OCI-M2 (cell line): ENCODE measurements around the gene TNFRSF18.

Experiments used
- DNase-seq: peaks from one replicate; lab custom pipeline; 2025; ENCODE audit not compliant: unreplicated experiment; lab: John Stamatoyannopoulos, UW

TNFRSF18 gene

DNA sequence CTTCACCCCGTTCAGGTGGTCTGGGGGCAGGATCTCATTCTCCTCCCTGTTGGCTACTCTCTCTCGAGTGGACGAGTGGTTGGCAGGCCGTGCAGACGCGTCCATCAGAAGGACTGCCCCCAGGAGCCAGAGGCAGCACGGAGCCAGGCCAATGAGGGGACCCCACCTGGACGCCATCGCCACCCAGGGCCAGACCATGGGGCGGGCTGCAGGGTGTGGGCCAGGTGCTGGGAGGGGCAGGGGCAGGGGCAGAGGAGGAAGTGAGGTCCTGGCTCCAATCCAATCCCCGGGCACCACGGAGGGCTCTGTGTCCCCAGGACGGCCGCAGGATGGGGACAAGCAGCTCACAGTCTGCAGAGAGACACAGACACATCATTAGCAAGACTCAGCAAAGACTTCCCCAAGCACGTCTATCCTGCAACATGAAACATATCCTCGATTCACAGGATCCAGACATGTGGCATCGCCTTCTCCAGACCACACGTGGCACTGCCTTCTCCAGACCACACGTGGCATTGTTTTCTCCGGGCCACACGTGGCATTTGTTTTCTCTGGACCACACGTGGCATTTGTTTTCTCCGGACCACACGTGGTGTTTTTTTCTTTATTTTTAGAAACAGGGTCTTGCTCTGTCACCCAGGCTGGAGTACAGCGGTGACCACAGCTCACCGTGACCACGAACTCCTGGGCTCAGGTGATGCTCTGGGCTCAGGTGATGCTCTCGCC lies 22.4 kb upstream of the TNFRSF18 start:
- no peak for DNase-seq

DNA sequence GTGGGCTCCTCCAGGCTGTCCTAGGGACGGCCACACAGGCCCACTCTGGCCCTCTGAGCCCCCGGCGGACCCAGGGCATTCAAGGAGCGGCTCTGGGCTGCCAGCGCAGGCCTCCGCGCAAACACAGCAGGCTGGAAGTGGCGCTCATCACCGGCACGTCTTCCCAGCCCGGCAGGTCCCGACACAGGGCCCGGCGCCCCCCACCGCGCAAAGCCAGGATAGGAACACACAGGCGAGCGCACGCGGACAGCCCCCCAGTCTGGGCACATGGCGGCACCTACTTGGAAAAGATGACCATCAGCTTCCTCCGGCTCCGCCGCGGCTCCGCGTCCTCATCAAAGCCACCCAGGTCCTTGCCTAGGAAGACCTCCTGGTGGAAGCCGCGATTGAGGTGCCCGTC lies 21.8 kb upstream of the TNFRSF18 start:
- no peak for DNase-seq

DNA sequence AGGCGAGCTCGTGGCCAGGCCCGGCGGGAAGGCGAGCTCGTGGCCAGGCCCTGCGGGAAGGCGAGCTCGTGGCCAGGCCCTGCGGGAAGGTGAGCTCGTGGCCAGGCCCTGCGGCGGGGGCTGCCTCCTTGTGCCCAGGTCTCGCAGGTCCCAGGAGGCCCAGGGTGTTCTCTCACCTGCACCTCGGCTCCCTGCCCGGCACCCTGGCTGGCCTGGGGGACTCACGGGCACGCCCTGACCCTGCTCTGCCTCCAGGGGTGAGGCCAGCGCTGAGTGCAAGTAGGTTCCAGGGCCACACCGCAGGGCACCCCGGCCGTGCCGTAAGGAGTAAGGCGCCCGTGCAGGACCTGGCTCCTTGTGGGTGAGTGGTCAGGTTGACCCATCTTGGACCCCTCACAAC lies 21.0 kb upstream of the TNFRSF18 start:
- no peak for DNase-seq

DNA sequence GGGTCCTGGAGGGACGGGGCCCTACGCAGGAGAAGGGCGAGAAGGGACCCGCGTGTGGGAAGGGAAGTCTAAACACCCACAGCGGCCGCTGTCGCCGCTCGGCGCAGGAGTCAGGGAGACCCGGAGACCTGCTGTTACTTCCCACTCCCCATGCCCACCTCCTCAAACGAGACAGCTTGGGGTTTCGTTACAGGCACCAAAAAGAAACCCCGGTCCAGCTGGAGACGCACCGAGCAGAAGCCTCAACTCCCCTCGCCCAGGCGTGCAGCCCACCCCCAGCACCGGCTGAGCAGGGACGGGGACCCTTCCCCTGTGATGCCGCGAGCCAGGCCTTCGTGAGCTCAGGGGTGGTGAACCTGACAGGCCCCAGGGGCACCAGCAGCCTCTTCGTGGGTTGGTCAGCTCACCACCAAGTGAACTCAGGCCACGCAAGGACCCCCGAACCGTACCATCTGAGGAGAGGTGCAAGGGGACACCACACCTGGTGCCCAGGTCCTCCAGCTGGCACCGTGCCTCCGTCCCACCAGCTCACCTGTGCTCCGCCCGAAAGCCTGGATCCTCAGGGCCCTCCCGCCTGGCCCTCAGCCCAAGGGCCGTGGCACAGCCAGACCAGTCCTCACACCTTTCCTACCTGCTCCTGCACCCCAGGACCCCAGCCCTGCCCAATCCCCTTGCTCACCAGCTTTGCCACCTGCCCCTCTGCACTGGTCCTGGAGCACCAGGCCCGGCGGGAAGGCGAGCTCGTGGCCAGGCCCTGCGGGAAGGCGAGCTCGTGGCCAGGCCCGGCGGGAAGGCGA lies 20.4 kb upstream of the TNFRSF18 start:
- no peak for DNase-seq

DNA sequence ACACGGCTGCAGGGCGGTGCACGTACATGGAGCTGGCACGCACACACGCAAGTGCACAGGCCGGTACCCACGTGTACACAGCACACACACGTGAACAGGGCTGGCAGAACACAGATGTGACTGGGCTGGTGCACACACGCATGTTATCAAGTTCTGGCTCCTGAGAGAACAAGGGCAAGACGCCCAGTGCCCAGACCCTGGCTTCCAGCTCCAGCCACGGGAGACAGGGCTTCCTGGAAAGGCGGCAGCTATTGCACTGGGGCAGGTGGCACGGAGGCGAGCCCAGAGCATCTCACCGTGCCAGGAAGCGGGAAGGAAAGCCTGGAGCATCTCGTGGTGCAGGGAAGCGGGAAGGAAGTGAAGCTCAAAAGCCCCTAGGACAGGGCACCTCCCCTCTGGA lies 19.5 kb upstream of the TNFRSF18 start:
- DNase-seq: no peak

DNA sequence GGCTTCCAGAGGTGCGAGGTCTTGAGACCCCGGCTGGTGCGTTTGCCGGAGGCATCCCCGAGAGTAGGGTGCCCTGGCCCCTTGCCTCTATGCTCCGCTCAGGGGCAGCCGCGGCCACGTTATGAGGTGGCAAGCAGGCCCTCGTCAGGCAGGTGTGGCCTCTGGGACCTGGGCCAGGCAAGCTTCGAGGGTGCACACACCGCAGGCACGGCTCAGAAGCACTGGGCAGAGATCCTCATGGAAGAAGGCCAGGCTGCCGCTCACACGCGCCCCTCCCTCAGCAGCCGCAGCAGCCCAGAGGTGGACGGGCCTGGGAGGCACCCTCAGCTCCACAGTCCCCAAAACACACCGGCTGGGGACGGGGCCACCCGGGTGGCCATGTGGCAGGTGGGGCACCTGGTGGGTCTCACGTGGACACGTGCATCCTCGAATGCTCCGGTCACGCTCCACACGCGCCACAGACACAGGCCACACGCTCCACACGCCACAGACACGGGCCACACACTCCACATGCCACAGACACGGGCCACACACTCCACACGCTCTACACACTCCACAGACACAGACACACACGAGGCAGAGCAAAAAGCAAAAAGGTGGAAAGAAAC lies 18.9 kb upstream of the TNFRSF18 start:
- DNase-seq: no peak

DNA sequence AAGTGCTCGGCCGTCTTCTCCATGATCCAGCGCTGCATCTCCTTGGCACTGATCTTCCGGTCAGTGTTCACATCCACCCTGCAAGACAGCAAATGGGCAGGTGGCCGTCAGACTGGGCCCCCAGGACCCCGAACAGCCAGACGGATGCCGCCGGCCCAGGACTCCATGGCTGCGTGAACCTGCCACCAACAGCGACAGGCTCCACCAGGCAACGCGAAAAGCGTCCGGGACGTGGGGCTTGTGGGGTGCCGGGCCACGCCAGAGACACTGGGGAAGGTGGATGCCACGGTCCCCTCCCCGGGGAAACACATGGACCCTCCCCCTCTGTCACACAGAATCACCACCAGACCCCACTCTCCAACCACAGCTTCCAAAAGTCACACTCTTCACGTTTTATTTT lies 17.5 kb upstream of the TNFRSF18 start:
- DNase-seq: no peak

DNA sequence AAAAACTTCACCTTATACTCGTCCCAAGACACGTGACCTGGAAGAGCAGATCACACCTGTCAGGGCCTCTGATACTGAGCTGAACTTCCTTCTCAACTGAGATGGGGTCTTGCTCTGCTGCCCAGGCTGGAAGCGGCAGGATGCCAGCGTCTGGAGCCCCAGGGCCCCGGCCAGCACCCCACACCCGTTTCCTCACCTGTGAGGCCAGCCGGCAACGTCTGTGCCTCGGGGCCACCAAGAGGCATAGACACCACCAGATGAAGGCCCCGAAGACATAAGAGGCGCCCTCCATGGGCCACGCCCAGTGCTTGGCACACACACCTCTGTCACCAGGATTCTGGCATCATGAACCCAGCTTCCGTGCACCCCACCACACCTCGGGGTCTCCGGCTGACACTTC lies 16.9 kb upstream of the TNFRSF18 start:
- DNase-seq: no peak

DNA sequence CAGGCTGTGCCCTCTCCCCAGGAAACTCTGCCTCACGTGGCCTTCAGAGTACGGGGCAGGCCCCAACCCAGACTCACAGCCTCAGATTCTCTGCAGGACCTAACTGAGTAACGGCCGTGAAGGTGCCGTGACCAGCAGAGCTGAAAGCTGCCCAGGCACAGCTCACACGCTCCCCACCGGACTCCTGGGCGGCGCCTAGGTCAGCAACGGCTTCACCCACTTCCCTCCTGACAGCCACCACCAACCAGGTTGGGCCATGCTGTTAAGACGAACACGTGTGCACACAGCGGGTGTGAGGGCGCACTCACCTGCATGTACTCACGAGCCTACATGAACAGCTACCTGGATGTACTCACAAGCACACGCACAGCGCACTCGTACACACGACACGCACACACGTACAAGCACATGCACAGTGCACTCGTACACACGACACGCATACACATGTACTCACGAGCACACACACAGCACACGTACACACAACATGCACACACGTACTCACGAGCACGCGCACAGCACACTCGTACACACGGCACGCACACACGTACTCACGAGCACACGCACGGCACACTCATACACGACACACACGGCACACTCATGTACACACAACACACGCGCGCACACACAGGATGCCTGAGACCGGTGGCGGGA lies 16.3 kb upstream of the TNFRSF18 start:
- no peak for DNase-seq

DNA sequence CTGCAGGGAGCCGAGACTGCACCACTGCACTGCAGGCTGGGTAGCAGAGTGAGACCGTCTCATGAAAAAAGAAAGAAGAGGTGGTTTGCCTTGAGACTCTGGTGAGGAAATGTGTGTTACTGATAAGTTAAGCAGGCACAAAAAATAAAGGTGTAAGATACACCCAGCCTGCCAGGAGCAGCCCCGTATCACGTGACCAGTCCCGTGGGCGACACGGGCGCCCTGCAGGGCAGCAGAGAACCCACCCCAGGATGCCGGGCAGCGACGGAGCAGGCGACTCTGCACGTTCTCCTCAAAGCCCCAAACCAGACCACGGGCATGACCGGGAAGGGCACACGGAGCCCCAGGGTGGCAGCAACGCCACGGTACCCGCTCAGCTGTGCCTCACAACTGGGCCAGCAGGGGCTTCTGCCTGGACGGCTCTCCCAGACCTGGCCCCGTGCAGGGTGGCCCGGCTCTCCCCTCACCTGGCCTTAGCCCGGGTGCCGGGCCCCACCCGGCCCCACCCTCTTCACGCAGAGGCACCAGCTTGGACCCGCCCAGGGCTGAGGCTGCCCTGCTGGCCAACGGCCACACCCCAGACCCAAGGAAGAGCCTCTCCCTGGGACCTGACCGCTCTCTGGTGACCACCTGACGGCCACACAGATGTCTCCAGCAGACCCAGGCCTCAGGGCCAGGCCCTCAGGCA lies 15.6 kb upstream of the TNFRSF18 start:
- no peak for DNase-seq

DNA sequence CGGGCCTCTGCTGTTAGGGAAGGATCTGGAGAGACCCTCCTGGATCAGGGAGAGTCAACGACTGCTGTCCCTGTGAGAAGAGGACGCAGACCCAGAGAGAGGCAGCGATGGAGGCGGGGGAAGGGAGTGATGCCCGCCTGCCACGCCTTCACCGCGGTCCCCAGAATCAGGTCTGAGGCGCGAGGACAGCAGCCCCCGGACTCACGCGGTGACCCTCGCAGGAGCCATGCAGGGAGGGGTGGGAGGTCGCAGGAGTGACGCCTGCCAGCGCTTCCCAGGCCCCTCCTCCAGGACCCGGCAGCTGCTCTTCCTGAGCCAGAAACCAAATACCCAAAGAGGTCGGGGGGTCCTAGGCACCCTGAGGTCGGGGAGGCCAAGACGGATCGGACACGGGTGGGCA lies 13.8 kb upstream of the TNFRSF18 start:
- DNase-seq: no peak

DNA sequence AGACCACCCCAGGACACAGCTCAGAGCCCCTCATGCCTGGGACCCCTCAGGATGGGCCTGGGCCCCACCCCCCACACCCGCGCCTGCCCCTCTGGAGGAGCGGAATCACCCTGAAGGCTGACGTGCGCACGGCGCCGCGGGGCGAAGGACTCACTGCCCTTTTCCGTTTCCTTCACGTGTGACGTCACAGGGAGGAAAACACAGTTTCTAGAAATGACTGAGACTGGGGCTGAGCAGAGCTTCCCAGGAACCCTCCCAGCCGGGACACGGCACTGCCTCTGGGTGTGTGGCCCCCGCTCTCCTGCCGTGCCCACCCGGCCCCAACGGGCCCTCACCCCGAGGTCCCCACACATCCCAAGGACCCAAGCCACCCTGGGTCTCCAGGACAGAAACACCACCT lies 12.9 kb upstream of the TNFRSF18 start:
- no peak for DNase-seq

DNA sequence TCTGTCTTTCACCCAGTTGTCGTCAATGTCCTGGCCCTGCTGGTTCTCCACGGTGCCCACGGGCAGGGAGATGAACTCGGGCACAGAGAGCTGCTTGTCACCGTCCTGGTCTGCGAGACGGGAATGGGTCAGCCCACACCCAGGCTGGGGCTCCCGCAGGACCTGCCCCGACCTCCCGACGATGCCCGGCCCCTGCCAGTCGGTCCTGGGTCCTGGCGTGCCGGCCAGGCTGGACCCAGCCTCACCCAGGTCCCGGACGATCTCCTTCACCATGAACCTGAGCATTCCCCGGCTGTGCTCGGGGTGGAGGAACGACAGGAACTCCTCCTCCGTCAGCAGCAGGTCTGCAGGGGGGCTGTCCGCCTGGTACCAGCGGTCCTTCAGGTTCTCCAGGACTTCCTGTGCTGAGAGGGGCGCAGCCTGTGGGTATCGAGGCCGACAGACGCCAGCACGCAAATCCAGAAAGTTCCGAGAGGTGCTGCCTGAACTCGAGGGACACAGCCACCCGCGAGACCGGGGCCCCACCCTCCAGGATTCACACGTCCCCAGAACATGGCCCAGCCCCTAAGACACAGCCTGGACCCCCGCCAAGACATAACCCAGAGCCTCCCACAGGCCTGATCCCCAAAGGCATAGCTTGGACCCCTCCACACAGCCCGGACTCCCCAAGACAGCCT lies 12.3 kb upstream of the TNFRSF18 start:
- no peak for DNase-seq

DNA sequence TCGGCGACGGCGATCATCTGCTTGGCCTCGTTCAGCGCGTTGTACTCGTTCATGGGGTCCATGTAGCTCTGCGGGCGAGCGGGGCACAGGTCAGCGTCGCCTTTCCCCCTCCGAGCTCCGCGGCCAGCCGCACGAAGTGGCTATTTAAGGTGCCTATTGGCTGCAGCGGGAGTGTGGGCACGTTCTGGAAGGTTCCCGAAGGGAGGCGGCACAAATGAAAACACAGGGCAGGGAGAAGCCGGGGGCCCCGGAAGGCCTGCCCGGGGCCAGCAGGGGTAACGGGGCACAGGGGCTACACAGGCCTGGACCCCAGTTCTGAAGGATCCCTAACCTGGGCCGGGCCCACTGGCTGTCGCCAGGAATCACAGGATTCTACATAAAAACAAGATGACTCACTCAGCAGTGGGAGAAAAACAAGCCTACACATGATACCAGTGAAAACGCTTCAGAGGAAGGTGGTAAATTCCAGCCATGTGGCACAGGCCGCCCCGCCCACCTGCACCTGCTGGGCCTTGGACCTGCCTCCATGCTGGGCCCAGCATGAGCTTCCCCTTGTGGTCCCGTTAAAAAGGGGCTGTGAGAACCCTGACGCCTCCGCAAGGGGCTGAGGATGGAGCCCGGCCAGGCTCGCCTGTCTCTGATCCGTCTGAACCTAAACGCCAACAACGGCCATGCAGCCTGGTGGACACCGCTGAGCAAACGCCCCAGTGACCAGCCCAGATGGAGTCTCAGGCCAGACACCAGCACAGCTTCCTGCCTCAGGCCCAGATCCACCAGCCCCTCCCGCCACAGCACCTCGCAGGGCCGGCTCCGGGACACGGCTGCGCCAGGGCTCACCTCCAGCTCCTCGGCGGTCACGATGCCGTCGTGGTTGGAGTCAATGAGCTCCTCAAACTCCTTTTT lies 11.5 kb upstream of the TNFRSF18 start:
- DNase-seq: no peak

DNA sequence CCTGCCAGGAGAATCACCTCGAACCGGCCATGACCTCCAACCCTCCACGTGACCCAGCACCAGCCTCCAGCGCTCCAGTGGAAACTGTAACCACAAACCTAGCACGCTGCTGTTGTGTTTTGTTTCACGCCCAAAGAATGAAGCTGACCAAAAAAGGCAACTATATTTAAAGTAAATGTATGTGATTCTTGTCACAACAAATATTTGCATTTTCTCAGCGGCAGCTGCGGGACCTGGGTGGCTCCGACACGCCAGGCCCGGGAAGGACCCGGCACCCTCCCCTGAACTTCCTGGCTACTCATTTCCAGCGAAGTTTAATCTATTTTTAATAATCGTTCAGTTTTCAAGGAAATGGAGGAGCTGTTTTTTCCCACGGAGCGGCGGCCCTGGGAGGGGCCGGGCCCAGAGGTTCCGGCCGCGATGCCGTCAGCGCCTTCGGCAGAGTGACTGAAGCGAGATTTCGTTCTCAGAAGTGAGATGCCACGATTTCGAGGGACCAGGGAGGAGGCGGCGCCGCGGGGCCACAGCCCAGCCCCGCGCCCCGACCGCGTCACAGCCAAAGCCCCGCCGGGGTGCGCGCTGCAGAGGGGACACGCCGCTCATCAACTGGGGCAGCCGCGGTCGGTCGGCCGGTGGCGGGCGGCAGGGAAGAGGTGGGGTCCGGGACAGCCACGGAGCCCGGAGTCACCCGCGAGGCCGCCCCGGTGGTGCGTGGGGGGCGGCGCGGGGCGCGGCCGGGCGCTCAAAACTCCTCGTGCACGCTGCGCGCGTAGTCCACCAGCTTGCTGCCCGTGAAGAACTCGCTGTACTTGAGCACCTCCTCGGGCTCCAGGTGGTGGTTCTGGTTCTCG lies 10.6 kb upstream of the TNFRSF18 start:
- DNase-seq: no peak

DNA sequence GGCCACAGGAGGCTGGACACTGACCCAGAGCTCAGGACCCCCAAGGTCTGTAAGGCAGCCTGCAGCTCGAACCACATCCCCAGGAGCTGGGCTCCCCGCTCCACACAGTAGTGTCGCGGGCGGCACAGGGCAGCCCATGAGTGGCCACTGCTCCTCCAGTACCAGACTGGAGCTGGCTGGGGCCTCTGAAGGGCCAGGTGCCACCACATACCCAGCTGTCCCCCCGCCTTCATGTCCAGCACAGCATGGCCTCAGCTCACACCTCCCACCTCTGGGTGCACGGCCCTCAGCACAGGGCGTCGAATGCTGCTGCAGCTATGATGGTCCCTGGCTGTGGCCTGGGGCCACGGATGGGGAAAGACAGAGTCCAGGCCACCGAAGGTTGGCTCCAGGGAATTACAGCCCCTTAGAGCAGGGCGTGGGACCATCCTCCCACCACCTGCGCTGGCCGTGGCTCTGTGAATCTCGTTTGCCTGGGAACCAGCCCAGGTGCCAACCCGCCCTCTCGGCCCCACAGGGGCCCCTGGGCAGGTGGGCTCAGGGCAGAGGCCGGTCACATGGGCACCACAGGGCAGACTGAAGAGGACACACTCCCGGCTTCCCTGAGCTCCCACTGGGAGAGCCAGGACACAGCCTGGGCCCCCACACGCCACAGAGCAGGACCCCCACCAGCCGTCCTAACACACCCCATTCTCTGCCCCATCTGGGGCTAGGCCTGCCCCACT lies 9.7 kb upstream of the TNFRSF18 start:
- DNase-seq: no peak

DNA sequence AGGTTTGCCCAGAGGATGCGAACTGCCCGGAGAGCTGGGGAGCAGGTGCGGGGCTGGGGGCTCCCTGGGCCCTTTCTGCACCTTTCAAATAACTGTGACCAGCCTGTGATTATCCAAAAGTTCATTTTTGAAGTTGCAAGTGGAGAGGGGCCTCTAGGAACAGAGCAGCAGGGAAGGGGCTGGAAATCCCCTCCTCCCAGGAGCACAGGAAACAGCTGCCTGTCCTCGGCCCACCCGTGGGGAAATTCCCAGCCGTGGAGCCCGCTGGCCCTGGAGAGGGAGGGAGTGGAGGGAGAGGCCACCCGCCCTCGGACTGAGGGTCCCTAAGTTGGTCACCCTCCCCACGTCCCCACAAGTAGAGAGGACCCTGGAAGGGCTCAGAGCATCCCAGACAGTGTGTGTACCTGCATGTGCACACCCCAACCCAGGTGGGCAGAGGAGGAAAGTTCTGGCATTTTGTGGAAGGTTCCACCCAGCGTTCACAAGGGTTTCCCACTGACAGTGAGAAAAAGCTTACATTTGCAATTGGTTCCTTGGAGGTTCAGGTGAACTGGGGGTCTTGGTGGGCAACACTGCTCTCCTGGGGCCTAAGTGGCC lies 8.8 kb upstream of the TNFRSF18 start:
- no peak for DNase-seq
